GM19468 (cell line): ENCODE data around the gene BMP15.

ENCODE experiments used
- ATAC-seq: cut with Tn5 transposase; IDR thresholded peaks from one replicate; pipeline ENCODE4 v1.9.1; 2021; ENCODE audit warnings: mild to moderate bottlenecking, moderate library complexity, moderate number of reproducible peaks; ENCODE audit not compliant: unreplicated experiment; ENCODE audit errors: extremely low read depth

The BMP15 gene

DNA sequence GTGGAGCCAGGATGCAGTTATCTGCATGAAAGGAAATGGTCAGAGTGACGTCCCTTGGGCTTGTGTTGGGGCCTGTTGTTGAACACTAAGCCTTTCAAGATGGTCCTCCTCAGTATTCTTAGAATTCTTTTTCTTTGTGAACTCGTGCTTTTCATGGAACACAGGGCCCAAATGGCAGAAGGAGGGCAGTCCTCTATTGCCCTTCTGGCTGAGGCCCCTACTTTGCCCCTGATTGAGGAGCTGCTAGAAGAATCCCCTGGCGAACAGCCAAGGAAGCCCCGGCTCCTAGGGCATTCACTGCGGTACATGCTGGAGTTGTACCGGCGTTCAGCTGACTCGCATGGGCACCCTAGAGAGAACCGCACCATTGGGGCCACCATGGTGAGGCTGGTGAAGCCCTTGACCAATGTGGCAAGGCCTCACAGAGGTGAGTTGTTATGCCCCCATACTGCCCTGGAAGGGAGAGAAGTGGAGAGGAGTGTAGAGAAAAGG lies at the start of gene BMP15:
TSS of gene BMP15 (plus strand) at position 51 of the 492 bp plus-strand sequence. CDS start at position 100, 49 bp downstream.
- ATAC-seq = no peak

DNA sequence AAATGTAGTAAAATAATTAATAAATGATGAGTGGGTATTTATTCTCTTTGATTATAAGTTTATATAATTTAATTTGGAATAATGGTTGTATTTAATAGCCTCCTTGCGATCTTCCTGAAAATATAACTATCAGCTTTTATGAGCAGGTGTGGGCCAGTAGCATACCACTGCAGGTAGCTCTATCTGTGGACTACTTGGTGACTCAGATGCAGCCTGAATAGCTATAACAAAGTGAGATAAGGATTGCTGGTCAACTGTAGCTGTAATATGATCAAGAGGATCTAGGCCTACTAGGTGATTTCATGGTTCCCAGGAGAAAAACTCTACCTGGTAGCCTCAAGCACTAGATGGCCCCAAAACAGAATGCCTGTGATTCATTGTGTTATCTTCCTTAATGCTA lies 47.1 kb upstream of the BMP15 start:
- no peak for ATAC-seq

DNA sequence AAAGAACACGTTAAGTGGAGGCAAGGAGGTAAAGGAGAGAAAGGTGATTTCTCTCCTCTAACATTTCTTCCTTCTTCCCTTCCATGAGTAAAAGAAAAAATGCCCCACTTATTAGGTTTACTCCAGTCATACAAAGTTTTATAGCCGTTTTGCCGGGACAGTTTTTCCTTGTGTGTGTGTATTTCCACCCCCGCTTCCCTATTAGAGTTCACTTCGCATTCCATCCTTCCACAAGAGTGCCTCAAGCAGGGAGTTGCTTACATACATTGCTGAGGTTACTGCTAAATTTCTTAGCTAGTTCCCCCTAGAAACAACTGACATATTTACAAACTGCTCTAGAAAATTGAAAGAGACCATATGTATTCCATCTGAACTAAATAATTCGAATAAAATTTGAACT lies 45.2 kb upstream of the BMP15 start:
- ATAC-seq = no peak

DNA sequence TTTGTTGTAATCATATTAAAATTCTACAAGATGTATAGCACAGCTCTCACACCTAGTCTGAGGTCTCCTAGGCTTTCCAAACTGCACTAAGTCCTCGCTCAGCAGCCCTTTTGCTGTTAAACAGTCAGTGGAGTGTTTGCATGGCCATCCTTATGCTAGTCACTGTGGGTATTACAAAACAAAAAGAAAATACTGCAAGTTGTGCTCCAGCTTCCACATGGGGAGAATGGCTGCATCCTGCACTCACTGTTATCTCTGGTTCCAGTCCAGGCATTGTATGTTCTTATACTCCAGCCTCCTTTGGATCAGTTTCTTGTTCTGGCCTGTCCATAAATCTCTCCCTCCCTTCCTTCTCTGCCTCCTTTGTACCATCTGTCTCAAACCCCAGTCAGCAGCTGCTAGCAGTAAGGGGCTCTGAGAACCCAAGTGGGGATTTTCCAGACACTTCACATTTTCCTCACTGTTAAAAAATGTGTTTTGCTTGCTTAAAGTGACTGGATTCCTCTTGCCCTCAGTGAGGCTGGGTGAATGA lies 38.5 kb upstream of the BMP15 start:
- ATAC-seq = no peak

DNA sequence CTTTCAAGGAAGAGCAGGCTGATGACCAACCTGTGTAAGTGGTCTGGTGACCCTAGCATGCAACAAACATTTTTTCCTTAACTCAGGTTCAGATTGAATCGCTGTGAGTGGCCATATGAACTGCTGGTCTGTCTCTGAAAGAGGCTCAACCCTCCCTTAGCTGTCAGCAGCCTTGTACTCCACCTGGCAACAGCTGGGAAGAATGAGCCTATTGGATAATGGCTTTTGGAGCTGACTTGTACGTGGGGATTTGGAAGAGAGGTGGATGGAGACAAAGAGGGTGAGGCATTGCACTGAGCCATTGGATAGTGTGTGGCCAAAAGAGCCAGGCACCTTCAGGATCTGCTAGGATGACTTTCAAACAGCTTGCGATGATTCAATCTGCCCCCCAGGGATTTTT lies 35.7 kb upstream of the BMP15 start:
- ATAC-seq = no peak

DNA sequence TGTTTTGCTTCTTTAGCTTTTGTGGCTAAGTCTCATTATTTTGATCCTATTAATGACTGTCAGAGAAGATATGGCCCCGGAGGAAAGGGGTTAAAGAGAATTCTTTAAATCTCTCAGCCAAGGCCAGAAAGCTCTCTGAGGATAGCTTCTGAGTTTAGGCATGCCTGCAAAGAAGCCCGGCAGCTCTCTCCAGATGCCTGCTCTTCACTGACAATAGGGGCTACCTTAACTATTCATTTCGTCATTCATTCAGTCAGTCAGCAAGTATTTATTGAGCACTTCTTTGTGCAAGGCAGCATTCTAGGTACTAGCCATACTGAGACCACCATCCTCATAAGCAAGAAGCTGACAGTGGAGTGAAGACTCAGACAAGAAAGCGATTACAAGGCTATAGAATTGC lies 34.0 kb upstream of the BMP15 start:
- ATAC-seq = no peak

DNA sequence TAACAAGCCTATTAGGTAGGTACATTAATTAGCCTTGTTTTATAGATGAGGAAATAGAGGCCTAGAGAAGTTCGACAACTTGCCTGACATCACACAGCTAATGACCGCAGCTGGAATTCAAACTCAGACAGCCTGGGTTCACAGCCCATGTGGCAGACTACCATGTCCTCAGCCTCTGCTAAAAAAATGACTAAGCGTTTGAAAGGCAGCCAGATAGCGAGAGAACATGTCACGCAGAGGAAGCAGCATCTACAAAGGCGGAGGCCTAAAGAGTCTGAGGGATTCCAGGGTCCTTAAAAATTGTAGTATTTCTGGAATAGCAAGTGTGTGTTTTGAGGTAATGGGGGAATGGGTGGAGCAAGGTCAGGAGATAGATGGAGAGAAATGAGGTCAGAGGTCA lies 33.2 kb upstream of the BMP15 start:
- no peak for ATAC-seq

DNA sequence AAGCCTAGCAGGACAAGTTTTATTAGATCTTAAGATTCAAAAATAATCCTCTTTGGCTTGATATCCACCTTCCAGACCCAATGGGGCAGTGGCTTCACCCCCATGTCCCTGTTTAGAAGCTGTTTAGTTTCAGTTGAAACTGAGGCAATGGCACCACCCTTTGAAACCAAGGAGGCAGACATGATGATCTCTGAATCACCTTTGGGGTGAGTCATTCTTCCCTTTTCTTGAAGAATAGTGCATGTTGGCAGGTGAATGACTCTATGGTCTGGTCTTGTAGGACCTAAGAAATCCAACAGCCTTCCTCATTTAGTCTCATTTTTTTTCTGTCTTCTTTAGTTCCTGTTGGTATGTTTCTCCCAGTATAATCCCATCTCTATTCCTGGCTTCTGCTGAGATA lies 29.5 kb upstream of the BMP15 start:
- no peak for ATAC-seq

DNA sequence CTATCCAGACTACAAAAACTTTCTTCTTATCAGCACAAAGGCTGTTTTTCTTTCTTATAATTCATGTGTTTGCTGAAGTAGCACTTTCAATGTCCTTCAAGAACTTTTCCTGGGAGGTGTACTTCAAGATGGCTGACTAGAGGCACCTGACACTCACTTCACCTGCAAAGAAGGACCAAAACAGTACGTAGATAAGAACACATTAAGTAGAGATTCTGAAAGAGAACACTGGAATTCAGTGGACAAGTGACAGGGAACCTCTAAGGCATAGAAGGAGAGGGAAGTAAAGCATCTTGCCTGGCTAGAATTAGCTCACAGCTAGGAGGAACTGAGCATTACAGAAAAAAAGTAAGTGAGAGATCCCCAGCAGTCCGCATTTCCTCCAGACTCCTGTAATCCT lies 21.7 kb upstream of the BMP15 start:
- ATAC-seq = no peak

DNA sequence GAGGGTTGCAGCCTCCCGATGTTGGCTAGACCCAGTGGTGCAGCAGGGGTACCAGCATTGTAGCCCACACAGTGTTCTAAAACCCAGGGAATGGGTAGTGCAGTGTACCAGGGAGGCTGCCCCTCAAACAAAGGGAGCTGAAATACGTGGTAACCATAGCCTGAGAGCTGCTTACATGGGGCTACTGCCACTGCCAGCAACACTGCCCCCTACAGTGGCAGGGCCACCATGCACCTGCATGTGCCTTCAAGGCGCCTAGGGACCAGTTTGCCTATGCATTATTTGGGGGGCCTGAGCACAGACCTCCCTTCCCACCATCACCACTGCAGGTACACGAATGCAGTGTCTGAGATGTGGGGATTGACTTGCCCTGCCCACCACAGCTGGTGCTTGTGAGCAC lies 21.0 kb upstream of the BMP15 start:
- no peak for ATAC-seq

DNA sequence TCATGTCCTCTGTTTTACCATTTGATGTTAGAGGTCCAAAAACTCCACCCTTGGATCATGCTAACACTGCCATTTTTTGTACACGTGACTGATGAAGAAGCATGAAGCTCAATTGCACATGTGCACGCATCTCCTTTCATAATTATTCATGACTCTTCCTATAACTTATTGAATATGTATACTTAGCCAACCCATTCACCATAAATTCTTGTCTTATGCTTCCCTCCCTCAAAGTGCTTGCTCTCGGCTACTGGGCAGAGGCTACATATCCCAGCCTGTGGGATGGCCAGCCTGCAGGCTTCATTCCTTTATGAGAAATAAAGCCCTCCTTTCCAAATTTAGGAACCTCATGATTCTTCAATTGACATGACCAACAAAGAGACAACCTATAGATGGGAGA lies 17.5 kb upstream of the BMP15 start:
- no peak for ATAC-seq

DNA sequence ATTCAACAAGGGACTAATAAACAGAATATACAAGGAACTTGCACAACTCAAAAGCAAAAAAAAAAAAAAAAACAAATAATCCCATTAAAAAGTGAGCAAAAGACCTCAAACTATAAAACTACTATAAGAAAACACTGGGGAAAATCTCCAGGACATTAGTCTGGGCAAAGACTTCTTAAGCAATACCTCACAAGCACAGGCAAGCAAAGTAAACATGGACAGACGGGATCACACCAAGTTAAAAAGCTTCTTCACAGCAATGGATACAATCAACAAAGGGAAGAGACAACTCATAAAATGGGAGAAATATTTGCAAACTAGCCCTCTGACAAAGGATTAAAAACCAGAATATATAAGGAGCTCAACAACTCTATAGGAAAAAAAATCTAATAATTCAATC lies 17.1 kb upstream of the BMP15 start:
- no peak for ATAC-seq

DNA sequence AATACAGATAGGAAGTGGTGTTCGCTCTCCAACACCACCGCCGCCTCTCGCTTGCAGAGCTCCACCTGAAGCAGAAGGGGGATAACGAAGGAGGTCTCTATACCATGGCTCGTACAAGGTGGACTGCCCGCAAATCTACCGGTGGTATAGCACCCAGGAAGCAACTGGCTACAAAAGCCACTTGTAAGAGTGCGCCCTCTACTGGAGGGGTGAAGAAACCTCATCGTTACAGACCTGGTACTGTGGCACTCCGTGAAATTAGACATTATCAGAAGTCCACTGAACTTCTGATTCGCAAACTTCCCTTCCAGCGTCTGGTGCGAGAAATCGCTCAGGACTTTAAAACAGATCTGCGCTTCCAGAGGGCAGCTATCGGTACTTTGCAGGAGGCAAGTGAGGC lies 5.2 kb upstream of the BMP15 start:
- no peak for ATAC-seq

DNA sequence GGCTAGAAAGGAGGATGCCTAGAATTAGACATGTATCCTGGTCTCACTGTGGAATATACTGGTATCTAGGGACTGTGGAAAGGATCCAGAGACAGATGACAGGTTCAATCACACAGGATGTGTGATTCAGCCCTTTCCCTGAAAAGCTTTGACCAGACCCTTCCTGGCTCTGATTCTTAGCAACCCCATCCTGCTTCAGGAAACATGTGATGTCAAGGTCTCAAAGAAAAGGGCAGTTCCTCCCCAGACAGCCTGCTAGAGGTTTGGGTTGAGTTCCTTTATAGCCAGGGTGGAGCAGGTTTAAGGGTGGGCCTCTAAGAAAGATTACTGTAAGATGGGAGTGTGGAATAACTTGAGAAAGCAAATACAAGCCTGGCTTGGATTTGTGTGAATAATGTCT lies 3.0 kb downstream of the BMP15 start:
- no peak for ATAC-seq

DNA sequence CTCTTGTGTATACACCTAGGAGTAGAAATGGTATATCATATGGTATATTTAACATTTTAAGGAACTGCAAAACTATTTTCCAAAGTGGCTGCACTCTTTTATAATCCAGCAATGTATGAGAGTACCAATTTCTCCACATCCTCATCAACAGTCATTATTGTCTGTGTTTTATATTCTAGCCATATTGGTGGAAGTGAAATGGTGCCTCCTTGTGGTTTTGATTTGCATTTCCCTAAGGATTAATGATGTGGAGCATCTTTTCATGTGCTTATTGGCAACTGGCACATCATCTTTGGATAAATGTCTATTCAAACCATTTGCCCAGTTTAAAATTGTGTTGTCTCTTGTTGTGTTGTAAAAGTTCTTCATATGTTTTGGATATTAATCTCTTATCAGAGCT lies 9.6 kb downstream of the BMP15 start:
- ATAC-seq = no peak

DNA sequence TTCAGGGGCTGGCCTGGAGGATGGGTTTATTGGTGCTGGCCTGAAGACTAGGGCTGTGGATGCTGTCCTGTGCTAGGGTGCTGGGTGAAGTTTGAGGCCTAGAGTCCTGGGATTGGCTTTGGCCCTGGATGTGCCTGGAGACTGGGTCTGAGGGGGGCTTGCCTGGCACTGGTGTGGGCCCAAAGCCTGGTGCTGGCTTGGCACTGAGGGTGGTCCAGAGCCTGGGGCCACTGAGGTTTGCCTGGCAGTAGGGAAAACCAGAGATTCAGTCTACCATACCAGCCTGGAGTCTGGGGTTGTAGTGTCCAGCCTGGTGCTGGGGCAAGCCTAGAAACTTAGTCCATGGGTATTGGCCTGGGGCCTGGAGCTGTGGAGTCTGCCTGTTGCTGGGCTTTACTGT lies 16.6 kb downstream of the BMP15 start:
- no peak for ATAC-seq

DNA sequence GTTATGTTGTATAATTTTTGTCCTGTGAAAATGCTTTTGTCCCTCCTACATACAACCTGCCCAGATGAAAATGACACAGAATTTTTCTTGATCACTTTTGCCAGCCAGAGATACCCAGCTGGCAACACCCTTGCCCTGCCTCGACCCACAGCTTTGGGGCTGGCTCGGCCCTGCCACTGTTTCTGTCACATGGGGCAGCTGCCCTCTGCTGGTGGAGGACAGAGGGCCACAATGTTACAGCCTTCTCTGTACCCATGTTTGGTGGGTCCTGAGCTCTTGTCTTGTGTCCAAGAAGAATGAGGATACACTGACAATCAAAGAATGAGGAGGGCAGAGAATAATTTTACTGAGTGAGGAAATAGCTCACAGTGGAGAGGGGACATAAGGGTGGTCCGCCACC lies 31.1 kb downstream of the BMP15 start:
- ATAC-seq = no peak

DNA sequence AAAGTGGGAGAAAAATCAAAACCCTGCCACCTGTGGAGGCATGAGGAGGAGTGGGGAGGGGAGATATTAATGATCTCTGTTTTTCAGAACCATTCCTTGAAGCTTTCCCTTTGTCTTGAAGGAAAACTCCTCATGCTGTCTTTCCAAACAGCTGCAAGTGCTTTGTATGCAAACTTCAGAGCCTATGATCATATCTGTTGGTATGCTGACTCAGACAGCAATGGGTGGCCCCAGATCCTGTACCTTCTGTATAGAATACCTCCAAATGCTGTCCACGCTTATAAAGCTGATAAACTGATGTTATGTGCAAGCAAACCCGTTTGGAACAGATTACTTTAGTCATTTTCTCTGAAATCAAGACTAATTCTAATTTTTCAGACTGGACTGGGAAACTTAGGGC lies 31.9 kb downstream of the BMP15 start:
- no peak for ATAC-seq

DNA sequence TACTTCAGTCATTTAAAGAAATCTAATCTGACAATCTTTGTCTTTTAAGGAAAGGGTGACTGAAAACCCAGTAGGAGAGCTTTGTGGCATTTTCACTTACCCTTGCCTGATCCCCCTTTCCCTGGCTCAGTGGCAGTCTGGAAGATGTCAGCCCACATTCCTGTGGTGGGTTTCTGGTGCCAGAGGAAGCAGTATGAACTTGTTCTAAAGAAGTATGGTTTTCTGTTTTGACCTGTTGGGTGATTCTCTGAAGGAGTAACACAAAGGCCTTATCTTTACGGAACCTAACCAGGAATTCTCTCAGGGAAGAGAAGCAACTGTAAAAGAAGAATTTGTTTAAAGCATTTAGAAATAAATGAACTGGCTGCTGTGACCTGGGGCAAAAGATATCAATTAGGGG lies 41.9 kb downstream of the BMP15 start:
- no peak for ATAC-seq

DNA sequence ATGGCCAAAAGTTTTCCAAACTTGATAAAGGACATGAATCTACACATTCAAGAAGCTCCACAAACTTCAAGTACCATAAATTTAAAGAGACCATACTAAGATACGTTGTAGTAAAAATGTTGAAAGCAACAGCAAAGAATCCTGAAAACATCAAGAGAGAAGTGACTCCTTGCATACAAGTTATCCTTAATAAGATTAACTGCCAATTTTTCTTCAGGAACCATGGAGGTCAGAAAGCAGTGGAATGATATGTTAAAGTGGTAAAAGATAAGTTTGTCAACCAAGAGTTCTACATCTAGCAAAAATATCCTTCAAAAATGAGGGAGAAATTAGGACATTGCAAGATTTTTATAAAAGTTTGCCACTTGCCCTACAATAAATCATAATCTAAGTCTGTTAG lies 43.3 kb downstream of the BMP15 start:
- no peak for ATAC-seq

DNA sequence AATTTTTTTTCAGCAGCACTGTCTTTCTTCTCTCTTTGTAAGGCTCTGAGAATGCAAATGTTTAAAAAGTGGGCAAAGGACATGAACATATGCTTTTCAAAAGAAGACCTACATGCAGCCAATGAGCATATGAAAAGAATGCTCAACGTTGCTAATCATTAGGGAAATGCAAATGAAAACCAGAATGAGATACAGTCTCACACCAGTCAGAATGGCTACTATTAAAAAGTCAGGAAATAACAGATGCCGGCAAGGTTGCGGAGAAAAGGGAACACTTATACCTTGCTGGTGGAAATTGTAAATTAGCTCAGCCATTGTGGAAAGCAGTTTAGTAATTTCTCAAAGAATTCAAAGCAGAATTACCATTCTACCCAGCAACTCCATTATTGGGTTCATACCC lies 51.6 kb downstream of the BMP15 start:
- no peak for ATAC-seq

DNA sequence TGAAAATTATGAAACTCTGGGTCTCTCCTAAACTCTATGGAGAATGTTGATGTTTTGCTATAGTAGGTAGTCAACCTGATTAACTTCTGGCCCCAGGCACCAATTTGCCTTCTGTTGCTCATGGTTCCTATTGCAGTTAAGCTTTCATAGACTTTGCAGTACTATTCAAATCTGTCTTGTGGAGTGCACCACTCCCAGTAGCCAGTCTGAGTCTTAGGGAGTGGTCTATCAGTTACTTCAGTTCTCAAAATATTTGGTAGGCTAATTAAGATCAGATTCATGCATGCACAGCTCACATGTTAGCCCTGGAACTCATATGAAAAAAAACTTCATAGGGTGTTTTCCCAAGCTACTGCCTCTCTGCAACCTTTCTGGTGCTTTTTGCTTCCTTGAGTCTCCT lies 53.3 kb downstream of the BMP15 start:
- no peak for ATAC-seq
